Midbrain (tissue), 1 donor: Measurements from ENCODE around the gene SNAPC4.

Experiments
- DNase-seq: peaks from one replicate; lab custom pipeline; 2025; lab: John Stamatoyannopoulos, UW

Gene SNAPC4

GRCh38 chr9:136392538-136393449 lies 7.2 kb downstream of the SNAPC4 start:
- DNase-seq = no peak

DNA sequence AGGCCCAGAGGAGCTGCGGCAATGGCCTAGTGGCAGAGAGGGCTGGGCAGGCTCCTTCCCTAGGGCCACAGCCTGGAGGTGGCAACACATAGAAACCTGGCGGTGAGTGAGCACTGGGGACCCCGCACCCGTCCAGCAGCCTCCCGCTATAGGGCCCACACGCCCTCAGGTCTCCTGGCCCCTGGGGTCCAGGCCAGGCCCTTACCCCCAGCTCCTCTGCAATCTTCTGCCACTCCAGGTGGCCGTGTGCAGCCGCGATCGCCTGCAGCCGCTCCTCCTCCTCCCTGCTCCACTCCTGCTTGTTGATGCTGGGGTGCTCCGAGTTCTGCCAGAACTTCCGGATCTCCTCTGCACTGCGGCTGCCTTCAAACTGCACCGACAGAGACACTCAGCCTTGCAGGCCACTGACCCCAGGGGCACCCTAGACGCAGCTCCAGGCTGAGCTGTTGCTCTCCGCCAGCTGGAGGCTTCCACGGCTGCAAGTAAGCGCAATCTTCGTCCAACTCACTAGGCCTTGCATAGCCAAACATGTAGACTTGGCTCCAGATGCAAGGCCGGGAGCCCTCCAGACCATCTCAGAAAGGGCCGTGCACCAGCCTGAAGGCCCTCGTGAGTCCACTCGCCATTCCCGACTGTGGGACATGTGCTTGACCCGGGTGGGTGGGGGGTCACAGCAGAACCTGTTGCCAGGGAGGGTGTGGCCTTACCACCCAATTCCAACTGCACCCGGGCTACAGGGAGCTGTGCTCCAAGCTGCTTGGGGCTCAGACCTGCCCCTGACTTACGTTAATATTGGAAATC lies 8.0 kb downstream of the SNAPC4 start:
- DNase-seq = no peak

DNA sequence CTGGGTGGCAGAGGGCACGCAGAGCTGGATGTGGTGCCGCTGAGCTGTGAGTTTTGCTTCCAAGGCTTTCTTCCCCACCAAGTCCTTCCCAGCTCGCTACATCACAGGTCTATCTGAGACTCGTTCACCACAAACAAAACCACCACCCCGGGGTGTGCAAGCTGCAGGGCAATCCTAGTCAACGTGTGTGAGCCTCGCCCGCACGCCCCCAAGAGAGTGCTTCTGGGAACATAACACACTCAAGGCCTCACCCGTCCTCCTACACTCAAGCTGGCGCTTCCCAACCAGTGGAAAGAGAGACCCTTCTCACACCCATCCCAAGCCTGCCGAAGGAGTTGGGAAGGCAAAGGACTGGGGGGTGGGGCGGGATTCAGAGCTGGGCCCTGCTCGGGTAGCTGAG lies 10.6 kb downstream of the SNAPC4 start:
- no peak for DNase-seq

- DNase-seq = no peak
Measured at GRCh38 chr9:136387217-136387616, 12.8 kb downstream of the SNAPC4 start.

DNA sequence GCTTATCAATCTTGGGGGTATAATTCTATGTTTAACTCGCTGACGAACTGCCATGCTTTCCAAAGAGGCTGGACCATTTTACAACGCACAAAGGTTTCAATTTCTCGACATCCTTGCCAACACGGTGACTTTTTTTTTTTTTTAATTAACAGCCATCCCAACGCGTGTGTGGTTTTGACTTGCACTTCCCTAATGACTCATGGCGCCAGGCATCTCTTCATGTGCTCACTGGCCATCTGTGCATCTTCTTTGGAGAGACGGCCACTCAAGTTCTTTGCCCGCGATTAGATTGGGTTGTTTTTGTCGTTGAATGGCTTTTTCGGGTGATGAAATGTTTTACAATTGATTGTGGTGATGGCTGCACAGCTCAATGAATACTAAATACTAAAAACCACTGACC lies 14.0 kb downstream of the SNAPC4 start:
- DNase-seq = no peak

- no peak for DNase-seq
Measured at GRCh38 chr9:136385015-136385414, 15.0 kb downstream of the SNAPC4 start.

DNA sequence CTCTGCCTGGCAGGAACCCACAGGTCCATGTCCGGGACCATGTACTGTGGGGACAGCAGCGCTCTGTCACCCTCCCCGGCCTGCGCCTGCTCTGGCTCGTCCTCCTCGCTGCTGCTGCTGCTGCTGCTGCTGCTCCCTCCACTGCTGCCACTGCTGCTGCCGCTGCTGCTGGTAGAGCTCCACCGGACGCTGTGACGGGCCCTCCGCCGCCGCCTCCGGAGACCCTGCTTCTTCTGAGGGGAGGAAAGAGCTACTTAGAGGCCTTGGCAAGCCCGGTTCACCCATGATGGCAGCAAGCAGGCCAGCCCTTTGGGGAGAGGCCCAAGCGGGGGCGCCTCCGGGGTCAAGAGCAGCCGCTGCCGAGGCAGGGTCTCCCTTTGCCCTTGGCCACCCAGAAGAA lies 16.5 kb downstream of the SNAPC4 start:
- DNase-seq = no peak

- DNase-seq = no peak
Measured at GRCh38 chr9:136381966-136382513, 17.9 kb downstream of the SNAPC4 start.

DNA sequence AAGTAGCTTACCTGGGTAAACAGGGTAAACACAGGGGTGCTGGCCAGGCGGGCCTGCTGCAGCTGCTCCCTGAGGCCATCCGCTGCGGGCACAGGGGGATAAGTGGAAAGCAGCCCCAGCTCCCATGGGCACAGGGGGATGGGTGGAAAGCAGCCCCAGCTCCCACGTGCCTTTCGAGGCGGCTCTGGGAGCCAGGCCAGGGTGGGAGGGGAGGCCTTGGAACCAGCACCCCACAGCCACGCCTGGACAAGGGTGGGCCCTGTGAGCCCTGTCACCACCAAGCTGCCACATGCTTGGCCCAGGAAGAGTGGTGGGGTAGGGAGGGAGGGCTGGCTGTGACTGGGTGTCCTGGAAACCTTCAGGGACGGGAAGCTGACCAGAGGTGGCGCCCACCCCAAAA lies 18.7 kb downstream of the SNAPC4 start:
- peak; percentile 23 for DNase-seq

GRCh38 chr9:136380381-136380780 lies 19.6 kb downstream of the SNAPC4 start:
- no peak for DNase-seq

- DNase-seq = no peak
Measured at GRCh38 chr9:136379891-136380290, 20.1 kb downstream of the SNAPC4 start.

DNA sequence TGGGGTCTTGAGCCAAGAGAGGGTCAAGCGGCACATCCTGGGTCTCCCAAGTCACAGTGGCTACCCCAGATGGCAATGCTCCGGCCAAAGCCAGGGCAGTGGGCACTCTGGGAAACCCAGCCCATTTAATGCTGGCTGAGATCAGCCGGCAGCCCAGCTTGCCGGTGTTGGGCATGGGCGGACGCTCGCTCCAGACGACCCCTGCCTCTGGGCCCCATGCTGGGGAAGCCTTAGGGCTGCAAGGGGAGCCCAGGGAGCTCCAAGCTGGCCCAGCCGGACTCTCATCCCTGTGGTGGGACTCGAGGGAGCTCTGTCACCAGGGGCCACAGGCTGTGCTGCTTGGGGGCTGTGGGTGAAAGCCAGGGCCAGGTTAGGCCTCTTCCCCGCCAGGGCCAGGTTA lies 20.6 kb downstream of the SNAPC4 start:
- no peak for DNase-seq

DNA sequence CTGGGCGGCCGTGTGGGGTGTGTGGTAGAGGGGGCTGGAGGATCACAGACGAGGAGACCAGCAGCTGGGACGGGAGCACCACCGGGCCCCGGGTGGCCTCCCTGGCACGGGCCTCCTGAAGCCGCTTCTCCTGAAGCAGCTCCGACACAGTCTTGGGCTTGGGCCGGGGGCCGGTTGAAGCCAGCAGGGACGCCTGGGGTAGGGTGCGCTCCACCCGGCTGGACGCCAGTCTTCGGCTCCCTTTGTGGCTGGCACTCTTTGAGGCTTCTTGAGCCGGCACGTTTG lies 21.0 kb downstream of the SNAPC4 start:
- no peak for DNase-seq

DNA sequence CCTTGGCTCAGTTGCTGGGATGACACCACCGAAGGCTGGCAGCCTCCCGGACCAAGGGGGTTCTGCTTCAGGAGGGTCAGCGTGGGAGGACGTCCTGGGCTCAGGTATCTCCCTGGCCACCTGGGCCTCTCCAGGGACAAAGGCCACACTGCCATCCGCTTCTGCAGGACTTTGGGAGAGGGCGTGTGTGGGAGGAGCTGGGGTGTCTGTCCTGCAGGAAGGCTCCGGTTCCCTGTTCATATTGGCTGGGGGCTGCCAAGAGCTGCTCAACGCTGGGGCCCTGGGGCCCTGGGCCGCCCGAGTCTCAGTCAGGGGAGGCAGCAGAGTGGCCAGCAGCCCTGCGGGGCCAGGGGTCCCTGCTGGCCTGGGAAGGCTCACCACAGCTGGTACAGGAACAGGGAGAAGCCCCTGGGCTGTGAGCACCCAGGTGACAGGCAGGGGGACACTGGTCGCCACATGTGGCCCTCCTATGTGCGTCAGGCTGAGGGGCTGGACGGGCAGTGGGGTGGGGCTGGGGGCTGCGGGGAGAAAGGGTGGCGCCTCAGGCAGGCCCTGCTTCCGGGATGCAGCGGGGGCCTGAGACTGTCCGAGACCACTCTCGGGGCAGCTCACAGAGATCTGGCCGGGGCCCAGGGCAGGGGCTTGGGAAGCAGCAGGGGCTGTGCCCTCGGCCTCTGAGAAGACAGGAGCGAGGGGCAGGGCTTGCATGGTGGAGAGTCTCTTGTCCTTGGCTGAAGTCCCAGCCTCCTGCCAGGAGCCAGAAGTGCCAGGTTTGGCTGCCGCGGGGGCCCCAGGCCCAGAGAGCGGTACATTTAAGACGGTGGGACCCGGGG lies 21.6 kb downstream of the SNAPC4 start:
- DNase-seq = no peak

DNA sequence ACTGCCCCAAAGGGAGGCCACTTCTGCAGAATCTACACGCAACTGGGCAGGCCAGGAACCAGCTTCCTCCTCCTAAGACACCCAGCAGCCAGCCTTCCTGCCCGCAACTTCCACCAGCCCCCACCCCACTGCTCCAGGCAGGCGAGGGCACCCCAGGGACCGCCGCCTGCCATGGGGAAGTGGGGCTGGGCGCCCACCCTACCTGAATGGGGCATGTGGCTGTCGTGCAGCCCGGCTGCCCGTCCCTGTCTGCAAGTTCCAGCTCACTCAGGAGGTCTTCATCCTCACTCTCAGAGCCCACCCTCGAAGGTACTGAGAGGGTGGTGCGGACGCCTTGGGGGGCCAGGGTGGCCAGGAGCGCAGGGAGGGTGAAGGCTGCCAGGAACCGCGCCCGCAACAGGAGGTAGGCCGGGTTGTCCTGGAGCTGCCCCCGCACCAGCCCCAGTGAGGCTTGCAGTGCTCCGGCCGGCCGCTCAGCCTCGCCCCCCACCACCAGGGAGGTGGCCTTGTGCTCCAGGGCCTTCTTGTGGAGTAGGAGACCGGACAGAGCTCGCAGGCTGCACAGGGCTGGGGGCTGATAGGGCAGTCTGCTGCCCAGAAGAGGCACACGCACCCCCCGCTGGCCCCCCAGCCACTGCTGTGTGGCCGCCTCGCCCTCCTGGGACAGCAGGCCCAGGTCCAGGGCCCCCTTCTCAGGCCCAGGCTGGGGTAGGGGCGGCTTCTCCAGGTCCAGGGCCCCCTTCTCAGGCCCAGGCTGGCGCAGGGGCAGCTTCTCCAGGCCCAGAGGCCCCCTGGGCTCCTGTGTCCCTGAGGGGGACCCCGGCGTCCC lies 22.4 kb downstream of the SNAPC4 start:
- no peak for DNase-seq

DNA sequence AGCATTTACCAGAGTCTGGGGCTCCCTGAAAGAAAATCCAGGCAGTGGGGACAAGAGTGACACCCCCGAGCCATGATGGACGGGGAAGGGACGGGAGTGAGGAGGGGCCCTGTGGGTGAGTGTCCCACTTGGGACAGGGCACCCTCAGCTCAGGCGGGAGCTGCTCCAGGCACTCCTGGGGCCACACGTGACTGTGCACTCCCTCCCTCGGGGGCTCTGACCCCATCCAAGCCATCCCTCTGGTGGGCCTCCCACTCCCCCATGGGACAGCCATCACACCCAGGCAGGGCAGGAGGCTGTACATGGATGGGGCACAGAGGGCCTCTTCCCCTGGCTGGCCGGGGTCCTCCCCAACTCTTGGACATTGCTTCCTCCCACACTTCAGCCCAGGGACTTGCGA lies 23.5 kb downstream of the SNAPC4 start:
- no peak for DNase-seq

DNA sequence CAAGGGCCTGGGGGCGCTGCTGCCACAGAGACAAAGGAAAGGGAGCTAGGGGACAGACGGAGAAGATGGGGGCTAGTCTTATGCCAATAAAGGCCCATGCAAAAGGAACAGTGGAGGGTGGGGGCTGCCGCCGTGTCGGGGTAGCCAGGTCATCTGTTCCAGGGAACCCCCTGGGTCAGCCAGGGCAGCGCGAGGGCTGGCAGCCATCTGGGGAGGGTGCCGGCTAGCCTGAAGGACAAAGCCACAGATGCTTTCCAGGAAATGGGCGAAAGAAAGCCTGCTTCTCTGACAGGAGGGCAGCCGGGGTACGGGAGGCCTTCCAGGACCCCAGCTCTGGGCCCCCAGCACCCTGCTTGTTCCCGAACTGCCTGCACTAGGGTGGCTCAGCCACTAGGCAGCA lies 24.9 kb downstream of the SNAPC4 start:
- no peak for DNase-seq

GRCh38 chr9:136374183-136374575 lies 25.8 kb downstream of the SNAPC4 start:
- no peak for DNase-seq

GRCh38 chr9:136373300-136374182 lies 26.4 kb downstream of the SNAPC4 start, which contains the start of gene CARD9:
Gene CARD9, minus strand, starts transcription at chr9:136373669. Its CDS starts 1,591 bp downstream, at chr9:136372078.
- peak; percentile 30 for DNase-seq
